Liver (tissue), 9 donors: ENCODE results near the gene USP47. TPM values are rescaled to one million over a fixed set of nuclear protein-coding genes. Genes with fewer than 3 reads are reported as not detected.

Experiments used
- DNase-seq: peaks from one replicate; pipeline ENCODE4 v3.0.0-alpha.2; 2017; ENCODE audit warnings: low spot score
- H3K27ac ChIP-seq, 2 donors: one replicate each; pipeline ENCODE4 v1.7.0; 2013; ENCODE audit warnings: inconsistent platforms in 2 of 2, low read length in 2 of 2, control low read depth in 1 of 2, low read depth in 1 of 2, mild to moderate bottlenecking in 1 of 2
- H3K27me3 ChIP-seq, 4 donors: one replicate each; pipeline versions ENCODE4 v1.6.1 to v1.7.0; 2013; ENCODE audit warnings: low read length in 3 of 4, inconsistent platforms in 1 of 4, mild to moderate bottlenecking in 1 of 4, moderate library complexity in 1 of 4; ENCODE audit not compliant: control insufficient read depth in 4 of 4, insufficient read depth in 4 of 4
- H3K36me3 ChIP-seq, 4 donors: one replicate each; pipeline versions ENCODE4 v1.6.1 to v1.7.0; 2013; ENCODE audit warnings: low read length in 3 of 4, mild to moderate bottlenecking in 3 of 4, low read depth in 1 of 4, moderate library complexity in 1 of 4; ENCODE audit not compliant: control insufficient read depth in 4 of 4, insufficient read depth in 3 of 4
- H3K4me1 ChIP-seq, 4 donors: one replicate each; pipeline versions ENCODE4 v1.6.1 to v1.7.0; 2013; ENCODE audit warnings: low read length in 3 of 4, mild to moderate bottlenecking in 3 of 4, moderate library complexity in 1 of 4; ENCODE audit not compliant: control insufficient read depth in 4 of 4, insufficient read depth in 4 of 4
- H3K4me3 ChIP-seq, 3 donors: one replicate each; pipeline versions ENCODE4 v1.6.1 to v1.7.0; 2013; ENCODE audit warnings: low read length in 3 of 3, control low read depth in 1 of 3, low read depth in 1 of 3, mild to moderate bottlenecking in 1 of 3
- H3K9ac ChIP-seq, 2 donors: one replicate each; pipeline ENCODE4 v1.7.0; 2013; ENCODE audit warnings: low read length in 2 of 2, mild to moderate bottlenecking in 2 of 2, moderate library complexity in 2 of 2, control low read depth in 1 of 2, low read depth in 1 of 2
- H3K9me3 ChIP-seq, 4 donors: one replicate each; pipeline versions ENCODE4 v1.6.1 to v1.7.0; 2013; ENCODE audit warnings: low read length in 3 of 4; ENCODE audit not compliant: control insufficient read depth in 4 of 4
- CTCF ChIP-seq: fragments of 150-350 bp; IDR thresholded peaks from 2 replicates; pipeline ENCODE4 v1.5.1; 2017; ENCODE audit warnings: improper control_type of control experiment, low read depth, low read length; ENCODE audit not compliant: missing input control
- EGR1 ChIP-seq, 2 donors: IDR thresholded peaks; 2 replicates each; pipeline ENCODE4 v1.6.1; 2016 to 2018; ENCODE audit warnings: antibody characterized with exemption in 2 of 2, low read depth in 2 of 2
- FOXA1 ChIP-seq: IDR thresholded peaks from 2 replicates; pipeline ENCODE4 v1.6.1; 2016; ENCODE audit warnings: antibody characterized with exemption
- FOXA2 ChIP-seq: IDR thresholded peaks from 2 replicates; pipeline ENCODE4 v1.6.1; 2016; ENCODE audit warnings: antibody characterized with exemption
- GABPA ChIP-seq, 2 donors: IDR thresholded peaks in 1 of 2; conservative IDR thresholded peaks in 1 of 2; 2 replicates each; pipeline ENCODE4 v1.6.1; 2016; ENCODE audit warnings: antibody characterized with exemption in 2 of 2, mild to moderate bottlenecking in 1 of 2, moderate library complexity in 1 of 2
- HNF4A ChIP-seq, 2 donors: conservative IDR thresholded peaks; 2 replicates each; pipeline ENCODE4 v1.6.1; 2016; ENCODE audit warnings: antibody characterized with exemption in 2 of 2, mild to moderate bottlenecking in 2 of 2
- HNF4G ChIP-seq: IDR thresholded peaks from 2 replicates; pipeline ENCODE4 v1.6.1; 2016; ENCODE audit warnings: antibody characterized with exemption
- JUND ChIP-seq, 2 donors: IDR thresholded peaks; 2 replicates each; pipeline ENCODE4 v1.6.1; 2016; ENCODE audit warnings: antibody characterized with exemption in 2 of 2
- MAX ChIP-seq: IDR thresholded peaks from 2 replicates; pipeline ENCODE4 v1.6.1; 2016; ENCODE audit warnings: antibody characterized with exemption
- NR2F2 ChIP-seq: IDR thresholded peaks from 2 replicates; pipeline ENCODE4 v1.6.1; 2016; ENCODE audit warnings: antibody characterized with exemption
- RAD21 ChIP-seq, 2 donors: IDR thresholded peaks; 2 replicates each; pipeline ENCODE4 v1.6.1; 2016; ENCODE audit warnings: antibody characterized with exemption in 2 of 2, mild to moderate bottlenecking in 2 of 2
- REST ChIP-seq: IDR thresholded peaks from 2 replicates; pipeline ENCODE4 v1.6.1; 2016; ENCODE audit warnings: antibody characterized with exemption, mild to moderate bottlenecking
- RXRA ChIP-seq, 2 donors: IDR thresholded peaks; 2 replicates each; pipeline ENCODE4 v1.6.1; 2017 to 2018; ENCODE audit warnings: antibody characterized with exemption in 2 of 2, mild to moderate bottlenecking in 1 of 2
- SP1 ChIP-seq: IDR thresholded peaks from 2 replicates; pipeline ENCODE4 v1.6.1; 2018; ENCODE audit warnings: antibody characterized with exemption, mild to moderate bottlenecking
- TAF1 ChIP-seq: conservative IDR thresholded peaks from 2 replicates; pipeline ENCODE4 v1.6.1; 2016; ENCODE audit warnings: antibody characterized with exemption, mild to moderate bottlenecking
- YY1 ChIP-seq: IDR thresholded peaks from 2 replicates; pipeline ENCODE4 v1.6.1; 2016; ENCODE audit warnings: antibody characterized with exemption, mild to moderate bottlenecking
- ZBTB33 ChIP-seq: IDR thresholded peaks from 2 replicates; pipeline ENCODE4 v1.6.1; 2016; ENCODE audit warnings: antibody characterized with exemption
- WGBS: extraction: QIAGEN DNeasy Blood & Tissue Kit; methylation state at CpG from one replicate; pipeline ENCODE4 v1.1.7; 2013; 5-methylcytosine and 5-hydroxymethylcytosine counted together
- polyA plus RNA-seq, 2 donors: library from polyadenylated mRNA; stranded (reverse) in 1 of 2; unstranded in 1 of 2; fragments of 200-250 nt in 1 of 2; fragments of >200 nt in 1 of 2; fragmentation: Nextera tagmentation in 1 of 2; extraction: Ambion mirVana in 1 of 2; gene quantifications; one replicate each; pipeline versions ENCODE4 v1.2.1 to v1.2.3, GENCODE V29; 2013 to 2015
- total RNA-seq, 2 donors: library from RNA; depleted of rRNA; stranded (reverse); fragments of >200 nt; gene quantifications; one replicate each; pipeline ENCODE4 v1.2.3, GENCODE V29; 2014
- TF ChIP-seq, protein P1 (sequence below): IDR thresholded peaks from 2 replicates; pipeline ENCODE4 v1.6.1; 2016; ENCODE audit warnings: antibody characterized with exemption
- donor health status: healthy.
- donor health status: healthy.
- donor health status: healthy.
- donor health status: healthy.
- donor health status: healthy.

USP47 gene
- total and polyA plus RNA-seq, 4 donors, result 14.9 to 55.1 (median 32.2) TPM

DNA sequence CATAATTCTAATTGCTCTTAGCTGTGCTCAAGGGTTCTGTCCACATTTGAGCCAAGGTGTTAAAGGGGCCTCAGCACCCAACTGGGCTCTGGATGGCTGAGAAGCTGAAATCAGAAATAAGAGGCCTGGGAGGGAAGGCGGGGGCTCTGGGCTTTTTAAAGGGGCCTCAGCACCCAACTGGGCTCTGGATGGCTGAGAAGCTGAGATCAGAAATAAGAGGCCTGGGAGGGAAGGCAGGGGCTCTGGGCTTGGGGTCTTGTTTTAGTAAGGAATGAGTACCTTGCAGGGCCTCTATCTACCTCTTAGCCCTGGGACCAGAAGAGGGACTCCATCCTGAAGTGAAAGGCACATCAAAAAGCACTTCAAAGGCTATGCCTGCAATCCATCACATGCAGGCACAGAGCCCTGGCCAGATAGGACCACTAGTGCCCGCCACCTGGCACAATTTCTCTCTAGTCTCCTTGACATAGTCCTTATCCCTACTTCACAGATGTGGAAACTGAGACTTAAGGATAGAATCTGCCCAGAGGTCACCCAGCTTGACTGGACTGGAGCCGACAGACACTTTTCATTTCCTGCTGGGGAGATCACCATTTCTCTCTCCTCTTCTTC, 131.1 kb downstream of the USP47 start:
- no peaks in the 10 kb centered on the region for H3K27me3 ChIP-seq
- H3K27ac ChIP-seq, result peak overlapping the region in 1 of 2 donors; percentile 42
- TF ChIP-seq FOXA1 (no peak), RXRA (IDR thresholded peaks at IDR 0.05) (no peak), ZBTB33 (no peak), NR2F2 (no peak), MAX (no peak), FOXA2 (no peak), YY1 (no peak), RAD21 (IDR thresholded peaks at IDR 0.05) (no peak), CTCF (no peak), JUND (IDR thresholded peaks at IDR 0.05) (no peak), GABPA (IDR thresholded peaks at IDR 0.05 in 1 of 2, conservative IDR thresholded peaks at IDR 0.05 in 1 of 2) (no peak)
- H3K4me3 ChIP-seq, result no peak overlapping the region
- 75% methylated on average over 3 of the region's 3 CpGs for WGBS
- no peaks in the 10 kb centered on the region for H3K36me3 ChIP-seq
- H3K4me1 ChIP-seq, result peaks cover 11 to 27% (median 20%) of the 10 kb centered on the region in 4 donors
- no peak for DNase-seq
- H3K9ac ChIP-seq, result no peak overlapping the region
- H3K9me3 ChIP-seq, result no peaks in the 10 kb centered on the region

GRCh38 chr11:11973361-11973800, 131.6 kb downstream of the USP47 start:
- TF ChIP-seq EGR1 (IDR thresholded peaks at IDR 0.05; ENCODE audit: low read depth in 2 of 2), result no peak
- TF ChIP-seq CTCF, result no peak
- TF ChIP-seq JUND (IDR thresholded peaks at IDR 0.05), result peak in 1 of 2 donors; percentile 34
- TF ChIP-seq, protein P1, sequence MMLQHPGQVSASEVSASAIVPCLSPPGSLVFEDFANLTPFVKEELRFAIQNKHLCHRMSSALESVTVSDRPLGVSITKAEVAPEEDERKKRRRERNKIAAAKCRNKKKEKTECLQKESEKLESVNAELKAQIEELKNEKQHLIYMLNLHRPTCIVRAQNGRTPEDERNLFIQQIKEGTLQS, result no peak
- TF ChIP-seq YY1, result peak; percentile 75
- peak in 1 of 2 donors; percentile 28 for TF ChIP-seq RAD21 (IDR thresholded peaks at IDR 0.05)
- TF ChIP-seq HNF4G, result no peak
- TF ChIP-seq HNF4A (conservative IDR thresholded peaks at IDR 0.05), result peak; percentile 17 to 52
- no peak for TF ChIP-seq FOXA1
- TF ChIP-seq RXRA (IDR thresholded peaks at IDR 0.05), result peak; percentile 32 to 58
- no peak for TF ChIP-seq ZBTB33
- TF ChIP-seq MAX, result peak; percentile 15
- no peak for TF ChIP-seq GABPA (IDR thresholded peaks at IDR 0.05 in 1 of 2, conservative IDR thresholded peaks at IDR 0.05 in 1 of 2)
- peak; percentile 11 for TF ChIP-seq NR2F2
- TF ChIP-seq FOXA2, result no peak
- no peak for TF ChIP-seq TAF1
- TF ChIP-seq SP1, result peak; percentile 45
- peak; percentile 82 for TF ChIP-seq REST
- H3K4me1 ChIP-seq, result peaks cover 11 to 24% (median 17%) of the 10 kb centered on the region in 4 donors
- peak; percentile 33 for DNase-seq
- no peak overlapping the region for H3K4me3 ChIP-seq
- H3K27me3 ChIP-seq, result no peaks in the 10 kb centered on the region
- no peaks in the 10 kb centered on the region for H3K9me3 ChIP-seq
- H3K9ac ChIP-seq, result no peak overlapping the region
- H3K27ac ChIP-seq, result peak overlapping the region in 1 of 2 donors; percentile 42
- H3K36me3 ChIP-seq, result no peaks in the 10 kb centered on the region
- 27% methylated on average over 8 of the region's 8 CpGs for WGBS
